Central memory CD8-positive, alpha-beta T cell (primary cell): Measurements from ENCODE around the gene ELOA.
"Not testable (repeated sequence)": the region's sequence is repeated elsewhere in the genome, so short reads cannot be mapped to it uniquely, and the experiment has no call there.

Experiments
- ATAC-seq: fragments of 150-1000 bp; cut with Tn5 transposase; replicated peaks from 2 replicates; pipeline ENCODE4 v1.10.0; 2022; ENCODE audit warnings: mild to moderate bottlenecking, moderate FRiP score, moderate number of reproducible peaks; ENCODE audit not compliant: poor library complexity, severe bottlenecking; ENCODE audit errors: extremely low read depth
- DNase-seq, 2 donors: peaks; one replicate each; pipeline ENCODE4 v3.0.0; 2021; ENCODE audit warnings: low spot score in 2 of 2
- H3K27ac Mint-ChIP-seq: one replicate; pipeline ENCODE4 v1.8.0; 2022; ENCODE audit warnings: low read depth, mild to moderate bottlenecking, moderate library complexity, mixed read lengths
- H3K27me3 Mint-ChIP-seq: one replicate; pipeline ENCODE4 v1.8.0; 2022; ENCODE audit warnings: mixed read lengths
- H3K36me3 Mint-ChIP-seq: one replicate; pipeline ENCODE4 v1.8.0; 2022; ENCODE audit warnings: mild to moderate bottlenecking, moderate library complexity, mixed read lengths; ENCODE audit not compliant: insufficient read depth
- H3K4me1 Mint-ChIP-seq: one replicate; pipeline ENCODE4 v1.8.0; 2022; ENCODE audit warnings: mixed read lengths
- H3K4me3 Mint-ChIP-seq: one replicate; pipeline ENCODE4 v1.8.0; 2022; ENCODE audit warnings: mild to moderate bottlenecking, moderate library complexity, mixed read lengths
- H3K9me3 Mint-ChIP-seq: one replicate; pipeline ENCODE4 v1.8.0; 2022; ENCODE audit warnings: mixed read lengths

The ELOA gene

DNA sequence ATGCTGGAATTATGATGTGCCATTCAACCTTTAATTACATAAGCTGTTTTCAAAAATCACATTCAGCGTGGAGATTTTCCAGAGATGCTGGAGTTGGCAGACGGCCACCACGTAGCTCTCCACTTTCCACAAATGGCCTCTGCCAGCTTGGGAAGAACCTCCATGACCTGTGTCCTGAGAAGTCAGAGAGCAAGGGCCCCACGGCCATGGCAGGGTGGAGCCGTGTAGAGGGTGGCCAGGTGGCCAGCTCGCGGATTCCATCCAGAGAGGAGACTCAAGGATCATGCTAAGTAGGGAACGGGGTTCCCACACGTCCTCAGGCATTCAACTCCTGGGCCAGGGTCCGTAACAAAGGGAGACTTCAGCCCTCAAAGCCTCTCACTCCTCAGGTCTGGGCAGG, 58.6 kb downstream of the ELOA start:
- no peaks in the 10 kb centered on the region for H3K27me3 Mint-ChIP-seq
- peak overlapping the region; percentile 84 for H3K4me3 Mint-ChIP-seq
- peaks cover 6% of the 10 kb centered on the region for H3K36me3 Mint-ChIP-seq

DNA sequence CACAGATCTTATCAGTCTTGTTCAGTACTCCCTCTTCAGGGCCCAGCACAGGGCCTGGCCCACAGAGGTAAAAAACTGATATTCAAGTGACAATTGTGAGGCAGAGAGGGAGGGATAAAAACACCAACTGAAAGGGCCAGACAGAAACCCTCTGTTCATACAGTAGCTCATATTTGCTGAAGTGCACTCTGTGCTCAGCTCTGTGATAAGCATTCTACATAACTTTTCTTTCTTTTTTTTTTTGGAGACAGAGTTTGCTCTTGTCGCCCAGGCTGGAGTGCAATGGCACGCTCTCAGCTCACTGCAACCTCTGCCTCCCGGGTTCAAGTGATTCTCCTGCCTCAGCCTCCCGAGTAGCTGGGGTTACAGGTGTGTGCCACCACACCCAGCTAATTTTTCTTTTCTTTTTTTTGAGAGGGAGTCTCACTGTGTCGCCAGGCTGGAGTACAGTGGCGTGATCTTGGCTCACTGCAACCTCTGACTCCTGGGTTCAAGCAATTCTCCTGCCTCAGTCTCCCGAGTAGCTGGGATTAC, 59.6 kb downstream of the ELOA start:
- not testable (repeated sequence) for DNase-seq, H3K9me3 Mint-ChIP-seq, H3K27me3 Mint-ChIP-seq, H3K27ac Mint-ChIP-seq, ATAC-seq, H3K4me3 Mint-ChIP-seq, H3K36me3 Mint-ChIP-seq
- peaks cover 19% of the 10 kb centered on the region for H3K4me1 Mint-ChIP-seq

More for the DNA sequence above, 58.6 kb downstream of the ELOA start:
- ATAC-seq (no peak), DNase-seq (no peak)
- no peak overlapping the region for H3K27ac Mint-ChIP-seq
- H3K9me3 Mint-ChIP-seq, result no peaks in the 10 kb centered on the region
- peaks cover 19% of the 10 kb centered on the region for H3K4me1 Mint-ChIP-seq

DNA sequence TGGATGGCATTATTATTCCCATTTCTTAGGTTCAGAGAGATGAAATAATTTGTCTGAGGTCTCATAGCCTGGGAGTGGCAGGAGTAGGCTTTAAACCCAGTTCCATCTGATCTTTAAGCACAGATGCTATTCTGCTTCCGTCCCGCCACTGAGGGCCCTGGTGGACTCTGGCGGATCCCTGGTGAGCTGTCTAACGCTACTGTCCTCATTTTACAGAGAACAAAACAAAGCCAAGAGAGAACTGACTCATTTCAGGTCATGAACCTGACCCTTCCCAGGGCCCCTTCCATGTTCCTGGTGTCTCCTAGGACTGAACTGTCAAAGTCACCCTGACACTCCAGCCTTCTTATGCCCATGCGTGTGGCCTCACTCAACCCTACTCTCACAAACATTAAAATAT, 60.4 kb downstream of the ELOA start:
- no peak overlapping the region for H3K27ac Mint-ChIP-seq

DNA sequence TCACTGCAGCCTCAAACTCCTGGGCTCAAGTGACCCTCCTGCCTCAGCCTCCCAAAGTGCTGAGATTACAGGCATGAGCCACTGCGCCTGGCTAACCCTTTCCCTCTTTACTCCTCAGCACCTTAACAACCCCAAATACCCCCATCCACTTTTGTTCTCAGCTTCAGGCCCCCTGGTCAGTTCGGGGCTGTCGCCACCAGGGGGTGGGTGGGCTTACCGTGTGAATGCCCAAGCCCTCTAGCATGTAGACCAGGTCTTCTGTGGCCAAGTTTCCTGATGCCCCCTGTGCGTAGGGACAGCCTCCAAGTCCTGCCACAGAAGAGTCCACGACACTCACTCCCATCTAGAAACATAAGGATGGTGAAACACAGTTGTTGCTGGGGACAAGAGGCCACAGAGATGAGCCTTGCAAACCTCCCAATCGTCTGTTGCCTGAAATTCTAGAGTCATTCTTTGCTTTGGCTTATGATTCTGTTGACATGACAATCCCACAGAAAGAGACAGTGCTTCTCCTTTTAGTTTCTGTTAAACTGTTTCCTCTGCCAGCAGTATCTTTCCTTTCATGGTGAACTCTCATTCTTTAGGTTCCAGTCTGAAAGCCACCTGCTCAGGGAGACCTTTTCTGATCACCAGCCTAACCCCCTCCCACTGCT, 61.0 kb downstream of the ELOA start:
- Mint-ChIP-seq H3K9me3 (no peaks in the 10 kb centered on the region), H3K4me1 (peaks cover 10% of the 10 kb centered on the region), H3K4me3 (no peak overlapping the region), H3K27ac (no peak overlapping the region), H3K36me3 (peaks cover 3% of the 10 kb centered on the region), H3K27me3 (no peaks in the 10 kb centered on the region)
- ATAC-seq (no peak), DNase-seq (no peak)

More for the DNA sequence above, 60.4 kb downstream of the ELOA start:
- Mint-ChIP-seq H3K36me3 (peaks cover 3% of the 10 kb centered on the region), H3K27me3 (no peaks in the 10 kb centered on the region), H3K4me3 (no peak overlapping the region), H3K4me1 (peaks cover 16% of the 10 kb centered on the region), H3K9me3 (no peaks in the 10 kb centered on the region)
- no peak for ATAC-seq
- no peak for DNase-seq

DNA sequence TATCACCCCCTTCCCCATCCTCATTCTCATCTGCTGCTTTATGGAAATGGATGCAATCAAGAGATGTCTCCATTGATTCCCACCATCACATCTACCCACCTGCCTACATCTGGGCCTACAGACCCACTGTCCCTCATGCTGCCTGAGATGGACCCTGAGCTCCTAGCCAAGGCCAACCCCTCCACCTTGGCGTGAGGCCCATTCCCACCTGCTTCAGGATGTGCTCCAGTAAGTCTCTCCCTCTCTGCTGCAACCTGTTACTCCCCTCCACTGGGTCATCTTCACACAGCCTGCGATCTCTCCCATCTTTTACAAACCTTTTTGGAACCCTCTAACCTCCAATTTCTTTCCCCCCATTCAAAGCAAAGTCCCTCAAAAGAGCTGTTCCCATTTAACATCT, 61.8 kb downstream of the ELOA start:
- no peak overlapping the region for H3K4me3 Mint-ChIP-seq
- H3K27me3 Mint-ChIP-seq, result no peaks in the 10 kb centered on the region
- H3K36me3 Mint-ChIP-seq, result peaks cover 3% of the 10 kb centered on the region
- no peaks in the 10 kb centered on the region for H3K9me3 Mint-ChIP-seq
- ATAC-seq (no peak), DNase-seq (no peak)
- H3K4me1 Mint-ChIP-seq, result peaks cover 12% of the 10 kb centered on the region
- no peak overlapping the region for H3K27ac Mint-ChIP-seq

DNA sequence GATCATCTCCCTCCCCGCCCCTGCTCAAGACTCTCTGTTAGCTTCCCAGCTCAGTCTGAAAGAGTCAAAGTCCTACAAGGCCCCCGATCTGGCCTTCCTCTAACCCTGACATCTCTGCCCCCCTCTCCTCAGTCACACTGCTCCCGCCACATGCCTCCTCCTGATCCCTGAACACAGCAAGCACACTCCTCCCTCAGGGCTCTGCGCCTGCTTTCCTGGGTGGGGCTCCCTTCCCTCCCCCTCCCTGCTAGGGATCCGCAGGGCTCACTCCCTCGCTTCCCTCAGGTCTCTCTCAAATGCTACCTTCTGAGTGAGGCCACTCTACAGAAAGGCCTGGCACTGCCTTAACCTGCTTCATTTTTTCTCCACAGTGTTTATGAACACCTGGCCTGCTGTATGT, 63.0 kb downstream of the ELOA start:
- no peak for DNase-seq
- Mint-ChIP-seq H3K27ac (no peak overlapping the region), H3K9me3 (no peaks in the 10 kb centered on the region), H3K27me3 (no peaks in the 10 kb centered on the region), H3K4me1 (peaks cover 10% of the 10 kb centered on the region), H3K36me3 (peaks cover 1% of the 10 kb centered on the region), H3K4me3 (no peak overlapping the region)
- ATAC-seq, result no peak

DNA sequence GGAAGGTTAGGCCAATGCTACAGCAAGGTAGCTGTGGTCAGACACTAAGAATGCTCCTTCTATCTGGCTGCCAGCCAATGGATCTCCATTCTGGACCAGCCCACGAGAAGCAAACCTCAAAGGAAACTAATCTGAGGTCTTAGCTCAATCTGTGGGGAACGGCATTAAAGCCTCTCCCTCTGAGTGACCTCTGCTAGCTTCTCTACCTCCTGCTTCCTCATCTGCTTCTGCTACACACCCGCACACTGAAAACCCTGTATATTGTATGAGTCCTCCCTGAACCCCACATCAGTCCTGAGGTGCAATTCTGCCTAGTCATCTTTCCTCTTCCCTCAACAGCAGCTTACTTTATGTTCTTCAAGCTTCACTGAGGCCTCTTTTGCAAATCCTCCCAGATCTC, 64.2 kb downstream of the ELOA start:
- no peak for DNase-seq
- no peak for ATAC-seq
- Mint-ChIP-seq H3K27ac (no peak overlapping the region), H3K27me3 (no peaks in the 10 kb centered on the region), H3K9me3 (no peaks in the 10 kb centered on the region), H3K4me1 (peaks cover 9% of the 10 kb centered on the region), H3K4me3 (no peak overlapping the region), H3K36me3 (peaks cover 6% of the 10 kb centered on the region)

DNA sequence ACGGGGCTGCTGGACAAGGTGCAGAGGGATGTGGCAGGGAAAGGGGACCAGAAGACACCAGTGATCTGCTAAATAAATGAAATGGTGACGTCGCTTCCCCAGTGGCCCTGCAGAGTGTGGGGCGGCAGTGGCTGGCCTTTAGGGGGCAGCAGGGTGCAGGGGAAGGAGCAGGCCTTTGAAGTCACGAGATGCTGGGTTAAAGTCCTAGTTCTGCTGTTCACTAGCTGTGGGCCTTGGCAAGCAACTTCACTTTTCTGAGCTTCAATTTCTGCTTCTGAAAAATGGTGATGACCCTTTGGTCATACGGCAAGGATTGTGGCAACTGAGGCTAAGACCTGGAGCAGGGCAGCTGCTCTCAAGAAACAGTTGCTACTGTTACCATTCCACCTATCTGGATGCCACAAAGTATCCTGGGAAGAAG, 66.5 kb downstream of the ELOA start:
- no peak overlapping the region for H3K27ac Mint-ChIP-seq
- no peak overlapping the region for H3K4me3 Mint-ChIP-seq
- ATAC-seq (peak; percentile 97), DNase-seq (peak; percentile 73 to 79)
- H3K36me3 Mint-ChIP-seq, result peaks cover 13% of the 10 kb centered on the region
- peaks cover 9% of the 10 kb centered on the region for H3K4me1 Mint-ChIP-seq
- no peaks in the 10 kb centered on the region for H3K27me3 Mint-ChIP-seq
- no peaks in the 10 kb centered on the region for H3K9me3 Mint-ChIP-seq

DNA sequence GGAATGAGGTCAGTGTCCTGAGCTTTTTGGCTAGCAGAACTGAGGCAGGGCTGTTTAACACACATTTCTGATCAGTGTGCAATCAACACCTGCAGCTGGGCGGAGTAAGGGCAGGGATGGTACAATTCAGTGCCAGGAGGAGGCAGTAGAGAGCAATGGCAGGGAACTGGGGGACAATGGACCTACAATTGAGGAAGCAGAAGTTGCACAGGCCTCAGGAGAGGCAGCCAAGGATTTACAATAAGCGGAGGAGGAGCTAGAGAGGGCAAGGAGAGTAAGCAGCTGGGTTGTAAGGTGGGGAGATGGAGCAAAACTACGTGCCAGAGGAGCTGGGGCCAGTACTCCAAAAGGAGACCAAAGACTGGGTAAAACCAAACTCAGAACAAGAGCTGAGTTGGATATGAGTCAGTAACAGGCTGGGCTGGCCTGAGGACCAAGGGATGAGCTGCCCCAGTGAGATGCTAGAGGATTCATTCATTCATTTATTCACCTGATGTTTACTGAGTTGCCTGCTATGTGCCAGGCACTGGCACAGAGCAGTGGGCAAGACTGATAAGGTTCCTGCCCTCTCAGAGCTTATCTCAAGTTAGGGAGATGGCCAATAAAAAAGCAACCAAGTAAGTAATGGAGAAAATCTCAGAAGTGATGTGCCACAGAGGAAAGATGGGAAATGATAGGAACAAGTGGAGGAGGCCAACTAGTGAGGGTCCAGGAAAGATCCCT, 67.7 kb downstream of the ELOA start:
- Mint-ChIP-seq H3K9me3 (no peaks in the 10 kb centered on the region), H3K27me3 (no peaks in the 10 kb centered on the region), H3K4me3 (no peak overlapping the region), H3K4me1 (peaks cover 9% of the 10 kb centered on the region), H3K27ac (peak overlapping the region; percentile 19), H3K36me3 (peaks cover 15% of the 10 kb centered on the region)
- peak; percentile 62 for ATAC-seq
- DNase-seq, result peak in 1 of 2 donors; percentile 42
